Activated T-helper 2 cell treated with anti-CD3 and anti-CD28 coated beads, Interferon-gamma antibody, Interleukin-2, Interleukin-4, amounts not matched to agents 10 μg/mL and 5 μg/mL and 100 μg/mL, durations not matched to agents 14 hours and 24 hours and 36 hours (primary cell): Measurements from ENCODE around the gene NRAP. TPM values are rescaled to one million over a fixed set of nuclear protein-coding genes. Genes with fewer than 3 reads are reported as not detected.

Experiments
- DNase-seq: peaks from one replicate; pipeline ENCODE4 v3.0.0; 2021; ENCODE audit warnings: low spot score
- H3K27ac Mint-ChIP-seq: one replicate; pipeline ENCODE4 v1.8.0; 2021; ENCODE audit warnings: mixed read lengths
- H3K27me3 Mint-ChIP-seq: one replicate; pipeline ENCODE4 v1.8.0; 2021; ENCODE audit warnings: low read depth, mixed read lengths
- H3K36me3 Mint-ChIP-seq: one replicate; pipeline ENCODE4 v1.8.0; 2021; ENCODE audit warnings: low read depth, mixed read lengths
- H3K4me1 Mint-ChIP-seq: one replicate; pipeline ENCODE4 v1.8.0; 2021; ENCODE audit warnings: low read depth, mixed read lengths
- H3K4me3 Mint-ChIP-seq: one replicate; pipeline ENCODE4 v1.8.0; 2021; ENCODE audit warnings: low read depth, mild to moderate bottlenecking, moderate library complexity, mixed read lengths
- H3K9me3 Mint-ChIP-seq: one replicate; pipeline ENCODE4 v1.8.0; 2021; ENCODE audit warnings: mixed read lengths
- intact Hi-C: fragments of 100-400 bp; cut with micrococcal nuclease; formaldehyde crosslinking; loops from one replicate; pipeline ENCODE4 v1.15.1; 2023
- total RNA-seq: library from RNA; stranded (reverse); gene quantifications from 2 replicates; pipeline ENCODE4 v1.2.3, GENCODE V29; 2022

NRAP gene
- total RNA-seq, 1 donor from 2014 or later, result not detected

DNA sequence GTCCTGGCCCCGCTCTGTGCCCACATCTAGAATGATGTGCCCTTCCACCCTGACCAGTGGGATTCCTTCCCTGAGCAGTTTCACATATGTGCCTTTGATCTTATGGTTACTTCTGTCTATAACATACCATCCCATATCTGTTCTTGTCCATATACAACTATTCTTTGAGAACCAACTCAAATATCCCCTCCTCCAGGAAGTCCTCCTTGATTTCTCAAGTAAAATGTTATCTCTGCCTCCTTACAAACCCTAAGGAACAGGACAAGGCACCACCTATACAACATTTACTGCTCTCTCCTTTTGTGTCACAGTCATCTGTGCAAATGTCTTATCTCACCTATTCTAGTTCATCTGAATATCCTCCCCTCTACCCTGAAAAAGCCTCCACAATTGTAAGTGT lies 82.7 kb downstream of the NRAP start:
- Mint-ChIP-seq H3K4me1 (no peaks in the 10 kb centered on the region), H3K4me3 (no peak overlapping the region), H3K27me3 (no peaks in the 10 kb centered on the region), H3K36me3 (no peaks in the 10 kb centered on the region), H3K27ac (no peak overlapping the region), H3K9me3 (no peaks in the 10 kb centered on the region)
- intact Hi-C loops, result no loop called here
- DNase-seq, result no peak

- Mint-ChIP-seq H3K27me3 (no peaks in the 10 kb centered on the region), H3K36me3 (no peaks in the 10 kb centered on the region), H3K27ac (no peak overlapping the region), H3K4me3 (no peak overlapping the region), H3K4me1 (no peaks in the 10 kb centered on the region), H3K9me3 (no peaks in the 10 kb centered on the region)
- DNase-seq, result no peak
- intact Hi-C loops, result no loop called here
Observed at GRCh38 chr10:113578773-113579172, 85.1 kb downstream of the NRAP start.

- intact Hi-C loops, result no loop called here
- no peaks in the 10 kb centered on the region for H3K27me3 Mint-ChIP-seq
- no peaks in the 10 kb centered on the region for H3K36me3 Mint-ChIP-seq
- H3K4me1 Mint-ChIP-seq, result no peaks in the 10 kb centered on the region
- no peaks in the 10 kb centered on the region for H3K9me3 Mint-ChIP-seq
- H3K27ac Mint-ChIP-seq, result no peak overlapping the region
- DNase-seq, result no peak
- H3K4me3 Mint-ChIP-seq, result no peak overlapping the region
Observed at GRCh38 chr10:113576852-113577251, 87.0 kb downstream of the NRAP start.

DNA sequence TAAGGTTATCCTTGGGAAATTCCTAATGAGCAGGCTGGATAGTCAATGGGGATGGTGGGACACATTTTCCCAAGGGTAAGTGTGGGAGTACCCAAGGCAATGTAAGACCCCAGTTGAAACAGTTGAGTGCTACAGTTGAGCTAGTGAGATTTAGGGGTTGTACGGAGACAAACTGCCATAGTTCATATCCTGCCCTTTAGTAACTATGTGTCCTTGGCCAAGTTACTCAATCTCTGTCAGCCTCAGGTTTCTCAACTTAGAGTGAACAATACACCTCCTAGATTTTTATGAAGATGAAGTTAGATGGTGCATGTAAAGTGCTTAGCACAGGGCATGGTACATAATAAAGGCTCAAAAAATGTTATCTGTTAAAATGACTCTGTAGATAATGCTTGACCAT lies 90.5 kb downstream of the NRAP start:
- intact Hi-C loops, result no loop called here
- Mint-ChIP-seq H3K27me3 (no peaks in the 10 kb centered on the region), H3K27ac (no peak overlapping the region), H3K36me3 (no peaks in the 10 kb centered on the region), H3K9me3 (no peaks in the 10 kb centered on the region), H3K4me3 (no peak overlapping the region), H3K4me1 (no peaks in the 10 kb centered on the region)
- no peak for DNase-seq

DNA sequence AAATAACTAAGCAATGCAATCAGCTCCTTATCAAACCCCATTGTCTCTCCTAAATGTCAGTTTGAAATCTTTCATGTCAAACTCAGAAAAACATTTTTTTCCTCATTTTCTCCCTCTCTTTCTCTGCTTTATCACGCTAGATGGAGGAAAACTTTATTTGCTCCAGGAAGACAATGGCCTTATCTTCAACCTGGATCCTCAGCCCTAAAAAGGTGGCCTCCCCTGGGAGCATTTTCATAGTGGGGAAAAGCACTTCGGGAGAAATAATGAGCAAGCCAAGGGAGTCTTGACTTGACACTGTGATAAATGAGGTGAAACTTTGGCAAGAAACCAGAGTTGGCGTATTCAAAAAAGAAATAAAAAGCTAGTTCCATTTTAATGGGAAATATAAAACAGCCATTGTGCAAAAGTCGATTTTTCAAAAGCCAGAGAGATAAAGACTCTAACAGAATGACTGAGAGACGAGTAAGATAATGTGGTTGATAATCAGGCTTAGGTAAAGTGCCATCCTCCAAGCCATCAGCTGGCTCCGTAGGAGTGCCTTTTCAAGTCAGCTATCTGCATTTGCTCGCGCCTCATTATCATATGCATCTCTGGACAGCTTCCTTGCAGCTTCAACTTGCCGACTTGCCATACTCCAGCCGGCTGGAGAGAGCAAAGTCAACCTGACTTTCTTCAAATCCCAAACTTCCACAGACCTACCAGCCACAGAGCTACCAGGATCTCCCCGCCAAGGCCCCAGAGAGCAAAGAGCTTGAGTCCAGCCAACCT lies 91.1 kb downstream of the NRAP start:
- no peaks in the 10 kb centered on the region for H3K27me3 Mint-ChIP-seq
- H3K4me3 Mint-ChIP-seq, result no peak overlapping the region
- H3K9me3 Mint-ChIP-seq, result no peaks in the 10 kb centered on the region
- H3K27ac Mint-ChIP-seq, result no peak overlapping the region
- no peak for DNase-seq
- H3K4me1 Mint-ChIP-seq, result no peaks in the 10 kb centered on the region
- no peaks in the 10 kb centered on the region for H3K36me3 Mint-ChIP-seq
- intact Hi-C loops, result no loop called here

- Mint-ChIP-seq H3K36me3 (no peaks in the 10 kb centered on the region), H3K9me3 (no peaks in the 10 kb centered on the region), H3K27me3 (no peaks in the 10 kb centered on the region), H3K4me3 (no peak overlapping the region), H3K4me1 (no peaks in the 10 kb centered on the region), H3K27ac (no peak overlapping the region)
- DNase-seq, result no peak
- intact Hi-C loops, result no loop called here
Observed at GRCh38 chr10:113569576-113569975, 94.3 kb downstream of the NRAP start.

DNA sequence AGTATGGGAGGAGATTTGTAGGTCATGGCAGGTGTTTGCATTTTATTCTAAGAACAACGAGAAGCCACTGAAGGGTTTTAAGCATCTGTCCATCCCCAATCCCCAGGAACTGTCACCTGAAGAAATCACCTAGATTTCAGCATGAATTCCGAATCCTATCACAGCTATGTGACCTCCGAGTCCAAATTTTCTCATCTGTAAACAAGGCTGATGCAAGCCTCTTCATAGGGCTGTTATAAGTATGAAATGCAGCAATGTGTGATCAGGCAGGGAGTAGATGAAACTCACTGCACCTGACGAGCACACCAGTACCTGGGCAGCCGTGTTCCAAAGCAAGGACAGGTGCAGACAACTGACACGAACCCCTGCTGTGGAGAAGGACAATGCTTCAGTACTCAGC lies 97.0 kb downstream of the NRAP start:
- H3K27ac Mint-ChIP-seq, result no peak overlapping the region
- no peaks in the 10 kb centered on the region for H3K36me3 Mint-ChIP-seq
- no peak for DNase-seq
- no peaks in the 10 kb centered on the region for H3K9me3 Mint-ChIP-seq
- intact Hi-C loops, result no loop called here
- H3K4me3 Mint-ChIP-seq, result no peak overlapping the region
- H3K27me3 Mint-ChIP-seq, result peaks cover 2% of the 10 kb centered on the region
- peaks cover 3% of the 10 kb centered on the region for H3K4me1 Mint-ChIP-seq

GRCh38 chr10:113565364-113565763 lies 98.5 kb downstream of the NRAP start:
- Mint-ChIP-seq H3K36me3 (no peaks in the 10 kb centered on the region), H3K4me3 (no peak overlapping the region), H3K9me3 (no peaks in the 10 kb centered on the region), H3K27me3 (peaks cover 2% of the 10 kb centered on the region), H3K27ac (no peak overlapping the region), H3K4me1 (peaks cover 3% of the 10 kb centered on the region)
- intact Hi-C loops, result no loop called here
- no peak for DNase-seq

GRCh38 chr10:113563306-113564088 lies 100.3 kb downstream of the NRAP start:
- H3K9me3 Mint-ChIP-seq, result no peaks in the 10 kb centered on the region
- peak overlapping the region; percentile 74 for H3K4me3 Mint-ChIP-seq
- H3K27me3 Mint-ChIP-seq, result peaks cover 3% of the 10 kb centered on the region
- intact Hi-C loops, result no loop called here
- no peaks in the 10 kb centered on the region for H3K36me3 Mint-ChIP-seq
- H3K27ac Mint-ChIP-seq, result no peak overlapping the region
- peaks cover 3% of the 10 kb centered on the region for H3K4me1 Mint-ChIP-seq
- peak; percentile 50 for DNase-seq

GRCh38 chr10:113562704-113563103 lies 101.1 kb downstream of the NRAP start:
- Mint-ChIP-seq H3K9me3 (no peaks in the 10 kb centered on the region), H3K27ac (no peak overlapping the region), H3K36me3 (no peaks in the 10 kb centered on the region), H3K4me3 (no peak overlapping the region), H3K4me1 (peaks cover 3% of the 10 kb centered on the region), H3K27me3 (peaks cover 3% of the 10 kb centered on the region)
- intact Hi-C loops, result no loop called here
- no peak for DNase-seq

GRCh38 chr10:113562069-113562468 lies 101.8 kb downstream of the NRAP start:
- H3K36me3 Mint-ChIP-seq, result no peaks in the 10 kb centered on the region
- peaks cover 3% of the 10 kb centered on the region for H3K4me1 Mint-ChIP-seq
- intact Hi-C loops, result no loop called here

GRCh38 chr10:113561214-113561613 lies 102.6 kb downstream of the NRAP start:
- Mint-ChIP-seq H3K27ac (no peak overlapping the region), H3K4me1 (peaks cover 3% of the 10 kb centered on the region)

More at GRCh38 chr10:113562069-113562468, 101.8 kb downstream of the NRAP start:
- Mint-ChIP-seq H3K27ac (no peak overlapping the region), H3K9me3 (no peaks in the 10 kb centered on the region), H3K4me3 (no peak overlapping the region), H3K27me3 (peaks cover 7% of the 10 kb centered on the region)
- no peak for DNase-seq

GRCh38 chr10:113560071-113560470 lies 103.8 kb downstream of the NRAP start:
- no peak for DNase-seq
- H3K36me3 Mint-ChIP-seq, result no peaks in the 10 kb centered on the region
- H3K9me3 Mint-ChIP-seq, result no peaks in the 10 kb centered on the region
- H3K27me3 Mint-ChIP-seq, result peaks cover 13% of the 10 kb centered on the region
- peaks cover 3% of the 10 kb centered on the region for H3K4me1 Mint-ChIP-seq
- intact Hi-C loops, result no loop called here
- H3K4me3 Mint-ChIP-seq, result no peak overlapping the region
- no peak overlapping the region for H3K27ac Mint-ChIP-seq

More at GRCh38 chr10:113561214-113561613, 102.6 kb downstream of the NRAP start:
- no peak overlapping the region for H3K4me3 Mint-ChIP-seq
- DNase-seq, result no peak
- no peaks in the 10 kb centered on the region for H3K9me3 Mint-ChIP-seq
- peaks cover 11% of the 10 kb centered on the region for H3K27me3 Mint-ChIP-seq
- no peaks in the 10 kb centered on the region for H3K36me3 Mint-ChIP-seq
- intact Hi-C loops, result no loop called here
